HEK293T (cell line): Measurements from ENCODE around the gene TBX5.

ENCODE experiments used
- BHLHE40 ChIP-seq: fragments of 450-650 bp; IDR thresholded peaks from 2 replicates; pipeline ENCODE4 v1.6.1; 2016; ENCODE audit warnings: mild to moderate bottlenecking, moderate library complexity, borderline replicate concordance
- CTBP1 ChIP-seq: fragments of 450-650 bp; IDR thresholded peaks from 2 replicates; pipeline ENCODE4 v1.6.1; 2016; ENCODE audit warnings: borderline replicate concordance
- ELF4 ChIP-seq: fragments of 450-650 bp; IDR thresholded peaks from 2 replicates; pipeline ENCODE4 v1.6.1; 2017; ENCODE audit warnings: antibody characterized with exemption
- FOXA1 ChIP-seq: fragments of 450-650 bp; IDR thresholded peaks from 2 replicates; pipeline ENCODE4 v1.6.1; 2016; ENCODE audit warnings: mild to moderate bottlenecking
- FOXK2 ChIP-seq: fragments of 450-650 bp; IDR thresholded peaks from 2 replicates; pipeline ENCODE4 v1.6.1; 2016; ENCODE audit warnings: mild to moderate bottlenecking
- FOXM1 ChIP-seq: fragments of 450-650 bp; IDR thresholded peaks from 2 replicates; pipeline ENCODE4 v1.6.1; 2017; ENCODE audit warnings: mild to moderate bottlenecking, borderline replicate concordance
- HDGF ChIP-seq: fragments of 450-650 bp; IDR thresholded peaks from 2 replicates; pipeline ENCODE4 v1.6.1; 2017; ENCODE audit warnings: antibody characterized with exemption, borderline replicate concordance
- LEF1 ChIP-seq: fragments of 450-650 bp; IDR thresholded peaks from 2 replicates; pipeline ENCODE4 v1.6.1; 2017; ENCODE audit warnings: mild to moderate bottlenecking, borderline replicate concordance
- NFRKB ChIP-seq: fragments of 450-650 bp; IDR thresholded peaks from 2 replicates; pipeline ENCODE4 v1.6.1; 2016; ENCODE audit warnings: mild to moderate bottlenecking, moderate library complexity
- PKNOX1 ChIP-seq: fragments of 450-650 bp; IDR thresholded peaks from 2 replicates; pipeline ENCODE4 v1.6.1; 2016
- SP1 ChIP-seq: fragments of 450-650 bp; IDR thresholded peaks from 2 replicates; pipeline ENCODE4 v1.6.1; 2017
- SUZ12 ChIP-seq: fragments of 450-650 bp; IDR thresholded peaks from 2 replicates; pipeline ENCODE4 v1.6.1; 2016; ENCODE audit warnings: mild to moderate bottlenecking
- ZNF384 ChIP-seq: fragments of 450-650 bp; IDR thresholded peaks from 2 replicates; pipeline ENCODE4 v1.6.1; 2016

DNA sequence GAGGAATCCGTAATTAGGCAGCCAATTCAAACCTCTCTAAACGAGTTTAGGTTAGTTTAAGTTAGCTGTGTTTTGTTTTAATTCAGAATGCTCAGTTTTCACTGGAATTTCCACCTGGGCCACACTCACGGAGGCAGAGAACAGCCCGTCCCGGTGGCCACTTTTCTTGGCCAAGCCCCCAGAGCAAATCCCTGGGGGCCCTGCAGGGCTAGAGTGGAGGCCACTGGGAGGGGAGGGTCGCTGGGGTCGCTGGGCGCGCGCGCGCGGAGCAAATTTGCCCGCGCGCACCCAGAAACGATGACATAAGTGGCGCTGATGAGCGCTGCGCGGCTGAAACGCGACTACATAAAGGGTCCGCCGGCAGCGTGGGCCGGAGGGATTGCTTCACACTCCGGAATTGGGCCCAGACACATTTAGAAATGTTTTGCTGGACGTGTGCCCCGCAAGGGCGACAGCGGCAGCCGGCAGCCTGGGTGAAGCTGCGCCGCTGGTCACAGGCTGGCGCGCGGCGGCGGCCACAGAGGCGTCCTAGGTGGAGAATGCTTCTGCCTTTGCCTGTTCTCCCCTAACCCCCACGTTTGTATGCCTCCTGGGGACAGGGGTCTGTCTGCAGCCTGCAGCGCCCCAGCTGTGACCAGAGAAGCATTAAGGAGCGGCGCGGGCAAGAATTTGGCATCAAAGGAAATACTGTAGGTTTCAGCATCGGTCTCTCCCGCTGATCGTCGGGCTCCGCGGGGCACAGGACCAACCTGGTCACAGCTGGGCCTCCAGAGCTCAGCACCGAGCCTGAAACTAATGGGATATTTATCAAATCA is 37.9 kb upstream of the TBX5 start:
- TF ChIP-seq SP1: no peak
- no peak for TF ChIP-seq NFRKB
- TF ChIP-seq FOXM1: no peak
- TF ChIP-seq BHLHE40: no peak
- no peak for TF ChIP-seq FOXA1
- no peak for TF ChIP-seq ELF4
- no peak for TF ChIP-seq FOXK2
- TF ChIP-seq SUZ12: no peak
- no peak for TF ChIP-seq HDGF
- TF ChIP-seq ZNF384: no peak
- TF ChIP-seq LEF1: no peak
- no peak for TF ChIP-seq PKNOX1
- no peak for TF ChIP-seq CTBP1
